ENCODE data around the gene PTPN14.

PTPN14 gene

DNA sequence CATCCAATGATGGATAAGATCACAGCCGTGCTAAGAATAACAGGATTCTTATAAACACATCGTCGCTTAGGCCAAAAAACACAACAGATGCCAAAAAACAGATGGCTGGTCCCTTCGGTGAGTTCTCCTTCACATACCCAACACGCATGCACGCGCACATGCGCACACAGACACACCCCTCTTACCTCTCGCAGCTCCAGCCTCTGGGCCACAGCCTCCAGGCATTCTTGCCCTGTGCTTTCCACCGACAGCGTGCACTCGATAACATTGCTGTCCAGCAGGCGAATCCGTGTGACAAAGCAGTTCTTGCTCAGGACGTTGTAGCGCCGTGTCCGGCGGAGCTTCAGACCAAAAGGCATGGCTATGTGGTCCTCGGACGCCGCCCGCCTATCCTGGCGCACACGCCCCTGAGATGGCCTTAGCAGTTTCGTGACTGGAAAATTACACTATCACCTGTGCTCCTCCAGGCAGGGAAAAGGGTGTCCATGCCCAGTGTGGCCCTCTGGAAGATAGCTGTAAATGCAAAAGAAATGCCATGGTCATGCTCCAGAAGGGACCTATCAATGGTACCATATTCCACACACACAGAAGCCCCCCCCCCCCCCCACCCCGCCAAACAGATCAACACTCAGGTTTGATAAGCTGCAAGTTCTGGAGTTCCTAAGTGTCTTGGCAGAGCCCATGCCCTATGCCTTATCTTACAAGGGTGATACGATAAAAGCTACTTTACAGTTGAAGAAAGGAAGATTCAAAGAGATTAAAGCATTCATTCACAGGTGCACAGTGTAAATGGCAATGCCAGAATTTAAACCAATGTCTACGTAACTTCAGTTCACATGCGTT, 86.7 kb downstream of the PTPN14 start:
- ChIA-PET CTCF (no interaction called here), POLR2A (no interaction called here)
- Histone ChIP-seq H3K4me3 (ENCODE audit: low read depth, low read length) (no peak overlapping the region), H3K4me1 (ENCODE audit: control insufficient read depth, insufficient read depth, low read length) (peaks cover 20% of the 10 kb centered on the region), H3K27ac (ENCODE audit: extremely low read depth, low read depth, low read length) (no peak overlapping the region), H3K36me3 (ENCODE audit: control insufficient read depth in 2 of 2, insufficient read depth in 1 of 2, low read length in 2 of 2) (peaks cover 0 to 4% of the 10 kb centered on the region in 2 experiments; a peak in 1 of 3 replicates), H3K9me3 (ENCODE audit: control insufficient read depth, insufficient read depth, low read depth, low read length) (no peaks in the 10 kb centered on the region)
- TF ChIP-seq, protein P1, sequence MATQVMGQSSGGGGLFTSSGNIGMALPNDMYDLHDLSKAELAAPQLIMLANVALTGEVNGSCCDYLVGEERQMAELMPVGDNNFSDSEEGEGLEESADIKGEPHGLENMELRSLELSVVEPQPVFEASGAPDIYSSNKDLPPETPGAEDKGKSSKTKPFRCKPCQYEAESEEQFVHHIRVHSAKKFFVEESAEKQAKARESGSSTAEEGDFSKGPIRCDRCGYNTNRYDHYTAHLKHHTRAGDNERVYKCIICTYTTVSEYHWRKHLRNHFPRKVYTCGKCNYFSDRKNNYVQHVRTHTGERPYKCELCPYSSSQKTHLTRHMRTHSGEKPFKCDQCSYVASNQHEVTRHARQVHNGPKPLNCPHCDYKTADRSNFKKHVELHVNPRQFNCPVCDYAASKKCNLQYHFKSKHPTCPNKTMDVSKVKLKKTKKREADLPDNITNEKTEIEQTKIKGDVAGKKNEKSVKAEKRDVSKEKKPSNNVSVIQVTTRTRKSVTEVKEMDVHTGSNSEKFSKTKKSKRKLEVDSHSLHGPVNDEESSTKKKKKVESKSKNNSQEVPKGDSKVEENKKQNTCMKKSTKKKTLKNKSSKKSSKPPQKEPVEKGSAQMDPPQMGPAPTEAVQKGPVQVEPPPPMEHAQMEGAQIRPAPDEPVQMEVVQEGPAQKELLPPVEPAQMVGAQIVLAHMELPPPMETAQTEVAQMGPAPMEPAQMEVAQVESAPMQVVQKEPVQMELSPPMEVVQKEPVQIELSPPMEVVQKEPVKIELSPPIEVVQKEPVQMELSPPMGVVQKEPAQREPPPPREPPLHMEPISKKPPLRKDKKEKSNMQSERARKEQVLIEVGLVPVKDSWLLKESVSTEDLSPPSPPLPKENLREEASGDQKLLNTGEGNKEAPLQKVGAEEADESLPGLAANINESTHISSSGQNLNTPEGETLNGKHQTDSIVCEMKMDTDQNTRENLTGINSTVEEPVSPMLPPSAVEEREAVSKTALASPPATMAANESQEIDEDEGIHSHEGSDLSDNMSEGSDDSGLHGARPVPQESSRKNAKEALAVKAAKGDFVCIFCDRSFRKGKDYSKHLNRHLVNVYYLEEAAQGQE (tag by site-specific recombination; IDR thresholded peaks at IDR 0.05): peak; percentile 61
- TF ChIP-seq ZNF48 (tag by site-specific recombination; IDR thresholded peaks at IDR 0.05) (no peak), EGR2 (tag by site-specific recombination; IDR thresholded peaks at IDR 0.05; ENCODE audit: low read depth) (no peak)
- TF ChIP-seq, protein P2, sequence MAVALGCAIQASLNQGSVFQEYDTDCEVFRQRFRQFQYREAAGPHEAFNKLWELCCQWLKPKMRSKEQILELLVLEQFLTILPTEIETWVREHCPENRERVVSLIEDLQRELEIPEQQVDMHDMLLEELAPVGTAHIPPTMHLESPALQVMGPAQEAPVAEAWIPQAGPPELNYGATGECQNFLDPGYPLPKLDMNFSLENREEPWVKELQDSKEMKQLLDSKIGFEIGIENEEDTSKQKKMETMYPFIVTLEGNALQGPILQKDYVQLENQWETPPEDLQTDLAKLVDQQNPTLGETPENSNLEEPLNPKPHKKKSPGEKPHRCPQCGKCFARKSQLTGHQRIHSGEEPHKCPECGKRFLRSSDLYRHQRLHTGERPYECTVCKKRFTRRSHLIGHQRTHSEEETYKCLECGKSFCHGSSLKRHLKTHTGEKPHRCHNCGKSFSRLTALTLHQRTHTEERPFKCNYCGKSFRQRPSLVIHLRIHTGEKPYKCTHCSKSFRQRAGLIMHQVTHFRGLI (tag by site-specific recombination; IDR thresholded peaks at IDR 0.05): no peak

DNA sequence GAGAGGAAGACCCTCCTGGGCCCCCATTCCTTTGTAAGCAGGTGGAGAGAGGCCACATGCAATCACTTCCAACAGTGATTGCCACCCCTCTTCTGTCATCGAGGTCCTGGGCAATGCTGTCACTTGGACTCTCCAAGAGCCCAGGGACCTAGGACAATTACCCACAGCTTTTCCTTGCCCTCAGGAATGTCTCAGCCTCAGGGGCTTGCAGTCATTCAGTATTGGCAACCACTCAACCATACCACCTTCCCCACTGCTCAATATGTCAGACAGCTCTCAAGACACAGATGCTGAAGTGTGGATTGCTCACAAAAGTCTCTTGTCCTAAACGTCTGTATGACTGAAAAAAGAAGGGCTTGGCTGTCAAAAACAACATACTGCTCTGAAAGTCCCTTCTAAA, 87.8 kb downstream of the PTPN14 start:
- peaks cover 13% of the 10 kb centered on the region for H3K4me1 ChIP-seq (ENCODE audit: control insufficient read depth, insufficient read depth, low read length)
- TF ChIP-seq ZNF366 (tag by site-specific recombination; conservative IDR thresholded peaks at IDR 0.05): no peak
- no peak for TF ChIP-seq ZNF423 (tag by site-specific recombination; IDR thresholded peaks at IDR 0.05)
- TF ChIP-seq ZBTB20 (tag by site-specific recombination; IDR thresholded peaks at IDR 0.05): no peak
- no peak for TF ChIP-seq YY1 (tag by site-specific recombination; IDR thresholded peaks at IDR 0.05)
- TF ChIP-seq, protein P3, sequence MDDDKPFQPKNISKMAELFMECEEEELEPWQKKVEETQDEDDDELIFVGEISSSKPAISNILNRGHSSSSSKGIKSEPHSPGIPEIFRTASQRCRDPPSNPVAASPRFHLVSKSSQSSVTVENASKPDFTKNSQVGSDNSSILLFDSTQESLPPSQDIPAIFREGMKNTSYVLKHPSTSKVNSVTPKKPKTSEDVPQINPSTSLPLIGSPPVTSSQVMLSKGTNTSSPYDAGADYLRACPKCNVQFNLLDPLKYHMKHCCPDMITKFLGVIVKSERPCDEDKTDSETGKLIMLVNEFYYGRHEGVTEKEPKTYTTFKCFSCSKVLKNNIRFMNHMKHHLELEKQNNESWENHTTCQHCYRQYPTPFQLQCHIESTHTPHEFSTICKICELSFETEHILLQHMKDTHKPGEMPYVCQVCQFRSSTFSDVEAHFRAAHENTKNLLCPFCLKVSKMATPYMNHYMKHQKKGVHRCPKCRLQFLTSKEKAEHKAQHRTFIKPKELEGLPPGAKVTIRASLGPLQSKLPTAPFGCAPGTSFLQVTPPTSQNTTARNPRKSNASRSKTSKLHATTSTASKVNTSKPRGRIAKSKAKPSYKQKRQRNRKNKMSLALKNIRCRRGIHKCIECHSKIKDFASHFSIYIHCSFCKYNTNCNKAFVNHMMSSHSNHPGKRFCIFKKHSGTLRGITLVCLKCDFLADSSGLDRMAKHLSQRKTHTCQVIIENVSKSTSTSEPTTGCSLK (tag by site-specific recombination; IDR thresholded peaks at IDR 0.05): no peak
- no peak for TF ChIP-seq ZNF514 (tag by site-specific recombination; IDR thresholded peaks at IDR 0.05)
- TF ChIP-seq ZNF776 (tag by site-specific recombination; IDR thresholded peaks at IDR 0.05; ENCODE audit: borderline replicate concordance): no peak
- no peak for TF ChIP-seq ZNF558 (tag by site-specific recombination; IDR thresholded peaks at IDR 0.05)
- no peak for TF ChIP-seq GLIS1 (tag by site-specific recombination; IDR thresholded peaks at IDR 0.05)
- no peak for TF ChIP-seq ZBTB21 (tag by site-specific recombination; IDR thresholded peaks at IDR 0.05)
- no peak for TF ChIP-seq ZNF174 (tag by site-specific recombination; IDR thresholded peaks at IDR 0.05)
- no peak for TF ChIP-seq ZNF292 (tag by site-specific recombination; IDR thresholded peaks at IDR 0.05; ENCODE audit: borderline replicate concordance, low read depth)
- TF ChIP-seq, protein P4, sequence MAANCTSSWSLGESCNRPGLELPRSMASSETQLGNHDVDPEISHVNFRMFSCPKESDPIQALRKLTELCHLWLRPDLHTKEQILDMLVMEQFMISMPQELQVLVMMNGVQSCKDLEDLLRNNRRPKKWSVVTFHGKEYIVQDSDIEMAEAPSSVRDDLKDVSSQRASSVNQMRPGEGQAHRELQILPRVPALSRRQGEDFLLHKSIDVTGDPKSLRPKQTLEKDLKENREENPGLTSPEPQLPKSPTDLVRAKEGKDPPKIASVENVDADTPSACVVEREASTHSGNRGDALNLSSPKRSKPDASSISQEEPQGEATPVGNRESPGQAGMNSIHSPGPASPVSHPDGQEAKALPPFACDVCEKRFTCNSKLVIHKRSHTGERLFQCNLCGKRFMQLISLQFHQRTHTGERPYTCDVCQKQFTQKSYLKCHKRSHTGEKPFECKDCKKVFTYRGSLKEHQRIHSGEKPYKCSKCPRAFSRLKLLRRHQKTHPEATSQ (tag by site-specific recombination; IDR thresholded peaks at IDR 0.05): no peak
- no peak for TF ChIP-seq ZNF175 (tag by site-specific recombination; IDR thresholded peaks at IDR 0.05)
- no peak for TF ChIP-seq ZXDB (tag by site-specific recombination; IDR thresholded peaks at IDR 0.05)
- no peak for TF ChIP-seq ZNF211 (tag by site-specific recombination; IDR thresholded peaks at IDR 0.05; ENCODE audit: low read depth)
- no peak for TF ChIP-seq ZNF792 (tag by site-specific recombination; IDR thresholded peaks at IDR 0.05)
- TF ChIP-seq ZNF660 (tag by site-specific recombination; IDR thresholded peaks at IDR 0.05): no peak
- H3K27ac ChIP-seq (ENCODE audit: extremely low read depth, low read depth, low read length): no peak overlapping the region
- ChIA-PET POLR2A (no interaction called here), CTCF (no interaction called here)
- peaks cover 0 to 4% of the 10 kb centered on the region in 2 experiments; a peak in 1 of 3 replicates for H3K36me3 ChIP-seq (ENCODE audit: control insufficient read depth in 2 of 2, insufficient read depth in 1 of 2, low read length in 2 of 2)
- H3K4me3 ChIP-seq (ENCODE audit: low read depth, low read length): no peak overlapping the region
- H3K9me3 ChIP-seq (ENCODE audit: control insufficient read depth, insufficient read depth, low read depth, low read length): no peaks in the 10 kb centered on the region

Data from HEK293 (cell line).